SJCRH30 (cell line): ENCODE results near the gene GPR39. TPM values are rescaled to one million over a fixed set of nuclear protein-coding genes. Genes with fewer than 3 reads are reported as not detected.

Experiments
- DNase-seq, 2 experiments: peaks; one replicate each; pipeline ENCODE4 v3.0.0-alpha.2; 2015 to 2020
- H3K27ac ChIP-seq: fragments of 250-450 bp; sonication (Bioruptor Pico); 2 replicates; pipeline ENCODE4 v1.5.1; 2020; ENCODE audit warnings: mild to moderate bottlenecking, moderate library complexity
- H3K27me3 ChIP-seq: fragments of 250-450 bp; sonication (Bioruptor Pico); 2 replicates; pipeline ENCODE4 v1.5.1; 2020; ENCODE audit warnings: mild to moderate bottlenecking, moderate library complexity
- H3K36me3 ChIP-seq: fragments of 250-450 bp; sonication (Bioruptor Pico); 2 replicates; pipeline ENCODE4 v1.5.1; 2020; ENCODE audit warnings: mild to moderate bottlenecking, moderate library complexity
- H3K4me1 ChIP-seq: fragments of 250-450 bp; sonication (Bioruptor Pico); 2 replicates; pipeline ENCODE4 v1.5.1; 2020; ENCODE audit warnings: mild to moderate bottlenecking, moderate library complexity
- H3K4me3 ChIP-seq: fragments of 250-450 bp; sonication (Bioruptor Pico); 2 replicates; pipeline ENCODE4 v1.5.1; 2020; ENCODE audit warnings: mild to moderate bottlenecking, moderate library complexity
- H3K9me3 ChIP-seq: fragments of 250-450 bp; sonication (Bioruptor Pico); replicated peaks from 2 replicates; pipeline ENCODE4 v1.5.1; 2020; ENCODE audit warnings: mild to moderate bottlenecking, moderate library complexity
- total RNA-seq: library from RNA; depleted of rRNA; stranded (reverse); fragments of >200 nt; shearing (Covaris generic); gene quantifications from 2 replicates; pipeline ENCODE4 v1.2.3, GENCODE V29; 2014

GPR39 gene
- total RNA-seq, 1 experiment from 2014 or later = 0.16 TPM

- Histone ChIP-seq H3K4me3 (no peak overlapping the region), H3K4me1 (no peaks in the 10 kb centered on the region), H3K27me3 (no peaks in the 10 kb centered on the region), H3K36me3 (no peaks in the 10 kb centered on the region), H3K27ac (no peak overlapping the region), H3K9me3 (no peaks in the 10 kb centered on the region)
- no peak for DNase-seq
Measured at GRCh38 chr2:132478461-132479105, 62.0 kb downstream of the GPR39 start.

GRCh38 chr2:132479155-132479554 lies 62.5 kb downstream of the GPR39 start:
- no peaks in the 10 kb centered on the region for H3K4me1 ChIP-seq
- H3K4me3 ChIP-seq = no peak overlapping the region
- H3K9me3 ChIP-seq = no peaks in the 10 kb centered on the region
- no peak for DNase-seq
- H3K36me3 ChIP-seq = no peaks in the 10 kb centered on the region
- H3K27me3 ChIP-seq = no peaks in the 10 kb centered on the region
- H3K27ac ChIP-seq = no peak overlapping the region

- H3K4me1 ChIP-seq = no peaks in the 10 kb centered on the region
- no peaks in the 10 kb centered on the region for H3K9me3 ChIP-seq
- no peaks in the 10 kb centered on the region for H3K36me3 ChIP-seq
- no peak for DNase-seq
- no peak overlapping the region for H3K4me3 ChIP-seq
- H3K27ac ChIP-seq = no peak overlapping the region
- no peaks in the 10 kb centered on the region for H3K27me3 ChIP-seq
Measured at GRCh38 chr2:132482821-132483220, 66.2 kb downstream of the GPR39 start.

- H3K4me3 ChIP-seq = no peak overlapping the region
- H3K27ac ChIP-seq = no peak overlapping the region
- H3K27me3 ChIP-seq = no peaks in the 10 kb centered on the region
- DNase-seq = no peak
- no peaks in the 10 kb centered on the region for H3K9me3 ChIP-seq
- H3K4me1 ChIP-seq = no peaks in the 10 kb centered on the region
- H3K36me3 ChIP-seq = no peaks in the 10 kb centered on the region
Measured at GRCh38 chr2:132484144-132484543, 67.5 kb downstream of the GPR39 start.

GRCh38 chr2:132488491-132488890 lies 71.9 kb downstream of the GPR39 start:
- Histone ChIP-seq H3K36me3 (no peaks in the 10 kb centered on the region), H3K27me3 (no peaks in the 10 kb centered on the region), H3K4me1 (no peaks in the 10 kb centered on the region), H3K27ac (no peak overlapping the region), H3K9me3 (no peaks in the 10 kb centered on the region), H3K4me3 (no peak overlapping the region)
- DNase-seq = no peak

- no peaks in the 10 kb centered on the region for H3K27me3 ChIP-seq
- H3K27ac ChIP-seq = no peak overlapping the region
- DNase-seq = peak; percentile 22 to 23
- H3K9me3 ChIP-seq = no peaks in the 10 kb centered on the region
- H3K4me3 ChIP-seq = no peak overlapping the region
- H3K4me1 ChIP-seq = no peaks in the 10 kb centered on the region
- no peaks in the 10 kb centered on the region for H3K36me3 ChIP-seq
Measured at GRCh38 chr2:132489150-132489549, 72.5 kb downstream of the GPR39 start.

- no peak overlapping the region for H3K4me3 ChIP-seq
- no peak overlapping the region for H3K27ac ChIP-seq
- H3K27me3 ChIP-seq = no peaks in the 10 kb centered on the region
- H3K36me3 ChIP-seq = no peaks in the 10 kb centered on the region
- no peaks in the 10 kb centered on the region for H3K4me1 ChIP-seq
- DNase-seq = no peak
- H3K9me3 ChIP-seq = no peaks in the 10 kb centered on the region
Measured at GRCh38 chr2:132495881-132496280, 79.3 kb downstream of the GPR39 start.

GRCh38 chr2:132496555-132496954 lies 80.0 kb downstream of the GPR39 start:
- no peak for DNase-seq
- Histone ChIP-seq H3K4me1 (no peaks in the 10 kb centered on the region), H3K27ac (no peak overlapping the region), H3K4me3 (no peak overlapping the region), H3K36me3 (no peaks in the 10 kb centered on the region), H3K27me3 (no peaks in the 10 kb centered on the region), H3K9me3 (no peaks in the 10 kb centered on the region)

GRCh38 chr2:132497591-132497990 lies 81.0 kb downstream of the GPR39 start:
- Histone ChIP-seq H3K4me3 (no peak overlapping the region), H3K9me3 (no peaks in the 10 kb centered on the region), H3K27ac (no peak overlapping the region), H3K4me1 (no peaks in the 10 kb centered on the region), H3K36me3 (no peaks in the 10 kb centered on the region), H3K27me3 (no peaks in the 10 kb centered on the region)
- no peak for DNase-seq

- no peaks in the 10 kb centered on the region for H3K36me3 ChIP-seq
- H3K4me3 ChIP-seq = no peak overlapping the region
- no peaks in the 10 kb centered on the region for H3K27me3 ChIP-seq
- no peaks in the 10 kb centered on the region for H3K9me3 ChIP-seq
- H3K4me1 ChIP-seq = no peaks in the 10 kb centered on the region
- no peak overlapping the region for H3K27ac ChIP-seq
- no peak for DNase-seq
Measured at GRCh38 chr2:132503701-132504100, 87.1 kb downstream of the GPR39 start.

GRCh38 chr2:132515010-132515409 lies 98.4 kb downstream of the GPR39 start:
- no peak for DNase-seq
- Histone ChIP-seq H3K36me3 (no peaks in the 10 kb centered on the region), H3K4me1 (no peaks in the 10 kb centered on the region), H3K9me3 (no peaks in the 10 kb centered on the region), H3K4me3 (no peak overlapping the region), H3K27ac (no peak overlapping the region), H3K27me3 (no peaks in the 10 kb centered on the region)

- Histone ChIP-seq H3K27me3 (no peaks in the 10 kb centered on the region), H3K4me3 (no peak overlapping the region), H3K36me3 (no peaks in the 10 kb centered on the region), H3K4me1 (no peaks in the 10 kb centered on the region), H3K9me3 (no peaks in the 10 kb centered on the region), H3K27ac (no peak overlapping the region)
- DNase-seq = no peak
Measured at GRCh38 chr2:132517386-132517785, 100.8 kb downstream of the GPR39 start.

- no peak for DNase-seq
Measured at GRCh38 chr2:132518302-132518701, 101.7 kb downstream of the GPR39 start.

GRCh38 chr2:132519566-132519965 lies 103.0 kb downstream of the GPR39 start:
- H3K27me3 ChIP-seq = no peaks in the 10 kb centered on the region

More at GRCh38 chr2:132518302-132518701, 101.7 kb downstream of the GPR39 start:
- no peaks in the 10 kb centered on the region for H3K4me1 ChIP-seq
- no peak overlapping the region for H3K4me3 ChIP-seq
- H3K27ac ChIP-seq = no peak overlapping the region
- no peaks in the 10 kb centered on the region for H3K36me3 ChIP-seq
- no peaks in the 10 kb centered on the region for H3K9me3 ChIP-seq
- no peaks in the 10 kb centered on the region for H3K27me3 ChIP-seq

GRCh38 chr2:132521341-132521740 lies 104.7 kb downstream of the GPR39 start:
- Histone ChIP-seq H3K4me1 (no peaks in the 10 kb centered on the region), H3K27me3 (no peaks in the 10 kb centered on the region), H3K9me3 (no peaks in the 10 kb centered on the region), H3K4me3 (no peak overlapping the region), H3K27ac (no peak overlapping the region), H3K36me3 (no peaks in the 10 kb centered on the region)
- no peak for DNase-seq

More at GRCh38 chr2:132519566-132519965, 103.0 kb downstream of the GPR39 start:
- no peak overlapping the region for H3K27ac ChIP-seq
- H3K4me1 ChIP-seq = no peaks in the 10 kb centered on the region
- no peaks in the 10 kb centered on the region for H3K9me3 ChIP-seq
- no peak for DNase-seq
- H3K36me3 ChIP-seq = no peaks in the 10 kb centered on the region
- no peak overlapping the region for H3K4me3 ChIP-seq

- H3K4me1 ChIP-seq = no peaks in the 10 kb centered on the region
- H3K4me3 ChIP-seq = no peak overlapping the region
- no peaks in the 10 kb centered on the region for H3K27me3 ChIP-seq
- DNase-seq = no peak
- H3K27ac ChIP-seq = no peak overlapping the region
- peaks cover 3% of the 10 kb centered on the region; the same call in 1 of the 2 replicates for H3K9me3 ChIP-seq
- no peaks in the 10 kb centered on the region for H3K36me3 ChIP-seq
Measured at GRCh38 chr2:132522901-132523300, 106.3 kb downstream of the GPR39 start.
